ENCODE data around the gene CHST7.

DNA sequence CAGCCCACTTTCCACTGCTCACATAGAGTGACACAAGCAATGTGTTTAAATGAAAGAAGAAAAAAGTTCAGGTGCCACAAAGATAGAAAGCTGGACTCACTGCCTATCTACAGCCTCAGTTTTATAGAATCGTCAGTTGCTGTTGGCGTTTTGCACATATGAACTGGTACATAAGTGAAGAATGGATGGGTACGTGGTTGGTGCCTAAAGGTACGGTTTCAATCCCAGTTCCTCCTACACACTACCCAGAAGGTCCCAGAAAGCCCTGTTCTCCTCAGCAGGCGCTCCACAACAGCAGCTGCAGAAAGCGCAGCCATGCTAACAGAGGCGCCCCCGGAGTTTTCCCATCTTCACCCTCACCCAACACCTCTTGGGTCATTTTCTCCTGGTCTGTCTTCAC is 23.6 kb downstream of the CHST7 start:
- TF ChIP-seq, protein P1, sequence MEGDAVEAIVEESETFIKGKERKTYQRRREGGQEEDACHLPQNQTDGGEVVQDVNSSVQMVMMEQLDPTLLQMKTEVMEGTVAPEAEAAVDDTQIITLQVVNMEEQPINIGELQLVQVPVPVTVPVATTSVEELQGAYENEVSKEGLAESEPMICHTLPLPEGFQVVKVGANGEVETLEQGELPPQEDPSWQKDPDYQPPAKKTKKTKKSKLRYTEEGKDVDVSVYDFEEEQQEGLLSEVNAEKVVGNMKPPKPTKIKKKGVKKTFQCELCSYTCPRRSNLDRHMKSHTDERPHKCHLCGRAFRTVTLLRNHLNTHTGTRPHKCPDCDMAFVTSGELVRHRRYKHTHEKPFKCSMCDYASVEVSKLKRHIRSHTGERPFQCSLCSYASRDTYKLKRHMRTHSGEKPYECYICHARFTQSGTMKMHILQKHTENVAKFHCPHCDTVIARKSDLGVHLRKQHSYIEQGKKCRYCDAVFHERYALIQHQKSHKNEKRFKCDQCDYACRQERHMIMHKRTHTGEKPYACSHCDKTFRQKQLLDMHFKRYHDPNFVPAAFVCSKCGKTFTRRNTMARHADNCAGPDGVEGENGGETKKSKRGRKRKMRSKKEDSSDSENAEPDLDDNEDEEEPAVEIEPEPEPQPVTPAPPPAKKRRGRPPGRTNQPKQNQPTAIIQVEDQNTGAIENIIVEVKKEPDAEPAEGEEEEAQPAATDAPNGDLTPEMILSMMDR (IDR thresholded peaks at IDR 0.05), result no peak
- TF ChIP-seq POLR2A (IDR thresholded peaks at IDR 0.05), result no peak

Data from gastroesophageal sphincter (tissue), 3 donors.